NK-92 (cell line): Measurements from ENCODE around the gene CAMTA1.

Experiments used
- DNase-seq: peaks from one replicate; lab custom pipeline; 2025; ENCODE audit not compliant: unreplicated experiment; lab: John Stamatoyannopoulos, UW

The CAMTA1 gene

DNA sequence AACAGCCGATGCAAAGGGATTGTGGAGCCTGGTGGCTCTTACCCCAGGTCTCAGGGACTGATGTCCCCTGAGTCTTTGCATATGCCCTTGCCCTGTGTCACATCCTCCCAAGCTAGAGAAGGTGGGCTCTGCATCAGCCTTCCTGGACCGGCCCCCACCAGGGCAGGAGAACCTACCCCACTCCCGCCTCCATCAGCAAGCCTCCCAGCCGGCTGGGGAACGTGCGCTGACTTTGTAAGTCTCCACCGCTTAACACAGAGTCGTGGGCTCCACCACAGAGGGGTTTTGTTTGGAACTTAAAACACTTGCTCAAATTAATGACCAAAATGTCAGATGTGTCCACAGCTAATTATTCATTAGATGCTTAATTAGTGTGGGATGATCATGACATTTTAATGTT, 730.6 kb downstream of the CAMTA1 start:
- DNase-seq: no peak

DNA sequence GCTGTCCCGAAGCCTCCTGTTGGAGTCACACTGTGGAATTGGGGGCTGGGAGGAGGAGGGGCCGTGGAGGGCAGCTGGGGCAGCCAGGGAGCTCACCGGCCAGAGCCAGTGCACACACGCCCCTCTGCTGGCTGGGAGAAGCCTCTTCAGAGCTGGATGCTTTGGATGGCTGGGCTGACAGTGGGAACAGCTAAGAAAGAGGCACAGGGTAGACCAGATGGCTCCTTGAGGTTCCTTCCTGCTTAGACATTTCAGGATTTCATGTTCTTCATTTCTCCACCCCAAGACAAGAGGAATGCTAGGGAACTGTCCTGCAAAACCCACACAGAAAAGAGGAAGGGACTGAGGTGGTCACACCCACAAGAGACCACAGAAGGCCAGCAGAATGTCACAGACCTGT, 731.1 kb downstream of the CAMTA1 start:
- no peak for DNase-seq

DNA sequence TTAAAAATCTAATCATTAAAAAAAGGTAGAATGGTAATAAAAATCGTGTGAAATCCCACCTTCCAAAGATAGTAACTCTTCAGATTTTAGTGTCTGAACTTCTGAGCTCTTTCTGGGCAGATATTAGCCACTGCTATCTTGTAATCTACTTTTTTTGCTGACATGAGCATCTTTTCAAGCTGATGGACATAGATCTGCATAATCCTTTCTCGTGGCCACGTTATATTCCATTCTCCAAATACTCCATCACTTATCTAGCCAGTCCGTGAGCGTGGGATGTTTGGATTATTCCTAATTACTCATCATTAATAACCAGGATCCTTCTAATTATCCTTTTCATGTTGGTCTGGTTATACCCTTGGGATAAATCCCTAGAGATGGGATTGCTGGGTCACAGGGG, 731.7 kb downstream of the CAMTA1 start:
- no peak for DNase-seq

DNA sequence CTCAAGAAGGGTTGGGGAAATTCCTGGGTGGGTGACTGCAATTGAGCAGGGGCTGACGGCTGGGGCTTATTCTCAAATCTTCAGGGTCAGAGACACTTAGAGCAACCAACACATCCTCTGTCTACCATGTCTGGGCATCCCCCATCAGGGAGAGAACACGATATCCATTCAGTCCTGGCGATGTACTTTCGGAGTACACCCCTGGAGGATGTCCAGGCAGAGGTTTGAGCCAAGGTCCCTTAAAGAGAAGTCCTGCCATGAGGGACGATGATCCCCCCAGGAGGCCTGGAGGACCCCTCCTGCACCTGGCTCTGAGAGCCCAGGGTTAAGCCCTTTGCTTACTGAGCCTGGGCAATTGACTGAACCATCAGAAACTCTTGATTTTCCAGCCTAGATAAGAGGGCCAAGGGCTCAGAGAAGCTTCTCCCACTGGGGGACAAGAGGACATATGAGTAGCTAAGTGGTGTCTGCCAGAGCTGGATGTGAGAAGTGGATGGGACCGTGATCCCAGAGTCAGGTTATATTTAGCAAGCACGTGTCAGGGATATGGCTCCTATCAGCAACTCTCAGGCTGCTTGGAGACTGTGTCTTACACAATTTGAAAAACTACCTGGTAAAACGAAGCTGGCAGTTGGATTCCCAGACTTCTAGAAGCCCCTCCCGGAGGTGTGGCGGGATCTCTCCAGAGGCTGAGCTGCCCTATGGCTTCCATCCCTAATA, 732.5 kb downstream of the CAMTA1 start:
- DNase-seq: no peak

DNA sequence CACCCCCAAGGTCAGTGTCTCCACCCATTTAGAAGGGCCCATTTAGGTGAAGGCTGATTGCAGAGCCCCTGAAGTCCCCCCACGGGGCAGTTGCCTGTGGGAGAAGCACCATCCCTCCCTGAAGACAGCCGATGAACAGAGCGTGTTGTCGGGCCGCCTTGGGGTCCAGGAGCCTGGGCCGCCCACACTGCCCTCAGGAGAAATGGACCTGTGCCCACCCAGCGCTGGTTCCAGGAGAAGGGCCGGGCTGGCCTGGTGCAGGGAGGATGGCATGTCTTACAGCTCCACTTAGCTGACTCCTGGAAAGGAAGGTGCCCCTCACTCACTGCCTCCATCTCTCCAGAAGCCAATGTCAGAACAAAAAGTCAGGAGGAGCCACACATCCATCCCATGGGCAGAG, 733.2 kb downstream of the CAMTA1 start:
- no peak for DNase-seq

DNA sequence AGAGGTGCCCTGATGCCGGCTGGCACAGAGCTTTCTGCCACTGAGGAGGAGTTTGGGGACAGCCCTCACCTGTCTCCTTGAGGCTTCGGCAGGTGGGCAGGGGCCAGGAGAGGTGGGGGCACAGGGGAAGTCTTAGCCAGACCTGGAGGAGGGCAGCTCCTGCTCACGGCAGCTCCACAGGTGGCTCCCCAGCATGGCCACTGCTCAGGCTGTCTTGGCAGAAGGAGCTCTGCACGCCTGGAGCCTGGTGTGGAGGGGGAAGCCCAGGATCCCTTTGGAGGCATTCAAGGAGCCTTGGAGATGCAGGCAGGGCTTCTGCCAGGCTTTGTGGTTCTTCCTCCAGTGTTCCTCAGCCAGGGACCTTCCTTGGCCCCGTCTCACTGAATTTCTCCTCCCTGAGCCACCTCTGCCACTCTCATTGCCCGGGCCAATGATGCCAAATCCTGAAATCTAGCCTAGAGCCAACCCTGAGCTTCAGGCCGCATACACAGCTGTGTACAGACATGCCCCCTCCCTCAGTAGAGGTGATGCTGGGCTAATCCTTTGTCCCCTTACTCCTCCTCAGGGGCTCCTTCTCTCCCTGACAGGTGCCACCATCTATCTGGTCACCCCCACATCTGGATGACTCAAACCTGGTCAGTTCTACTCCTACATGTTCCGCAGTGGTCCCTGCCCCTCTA, 734.1 kb downstream of the CAMTA1 start:
- DNase-seq: no peak

DNA sequence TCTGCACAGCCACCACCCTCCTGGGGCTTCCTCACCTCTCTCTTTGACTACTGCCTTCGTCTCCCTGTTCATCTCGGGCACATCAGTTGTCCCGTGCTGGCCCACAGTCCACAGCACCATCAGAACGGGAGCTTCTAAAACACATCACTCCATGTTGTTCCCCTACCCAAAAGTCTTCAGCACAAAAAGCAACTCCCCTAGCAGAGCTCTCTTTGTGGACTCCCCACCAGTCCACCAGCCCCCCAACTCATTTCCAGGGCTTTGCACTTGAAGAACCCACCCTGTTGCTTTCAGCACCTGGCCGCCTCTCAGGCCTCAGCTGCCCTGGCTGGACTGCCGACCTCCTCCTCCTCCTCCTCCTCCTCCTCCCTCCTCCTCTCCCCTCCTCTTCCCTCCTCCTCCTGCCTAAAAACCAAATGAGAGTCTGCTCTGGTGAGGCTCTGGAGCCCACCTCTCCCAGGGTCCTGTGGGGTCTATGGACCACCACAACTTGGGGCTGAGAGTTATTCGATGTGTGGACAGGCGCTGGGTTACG, 734.7 kb downstream of the CAMTA1 start:
- DNase-seq: no peak

DNA sequence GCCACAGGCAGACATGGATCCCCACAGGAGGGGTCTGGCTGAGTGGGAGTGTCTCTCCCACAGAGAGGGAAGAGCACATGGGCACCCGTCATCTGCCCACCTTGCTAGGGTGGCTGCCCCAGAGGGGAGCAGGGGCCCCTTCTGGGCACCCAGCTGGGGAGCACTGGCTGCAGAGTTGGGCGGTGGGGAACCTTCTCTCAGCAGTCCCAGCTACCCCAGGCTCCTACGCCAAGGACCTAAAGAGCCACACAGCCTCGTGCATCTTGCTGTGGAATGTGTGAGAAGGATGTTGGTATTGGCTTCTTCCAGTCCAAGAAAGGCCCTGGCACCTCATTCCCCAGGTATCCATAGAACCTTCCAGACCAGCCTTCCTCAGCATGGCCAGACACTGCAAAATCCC, 735.2 kb downstream of the CAMTA1 start:
- no peak for DNase-seq

DNA sequence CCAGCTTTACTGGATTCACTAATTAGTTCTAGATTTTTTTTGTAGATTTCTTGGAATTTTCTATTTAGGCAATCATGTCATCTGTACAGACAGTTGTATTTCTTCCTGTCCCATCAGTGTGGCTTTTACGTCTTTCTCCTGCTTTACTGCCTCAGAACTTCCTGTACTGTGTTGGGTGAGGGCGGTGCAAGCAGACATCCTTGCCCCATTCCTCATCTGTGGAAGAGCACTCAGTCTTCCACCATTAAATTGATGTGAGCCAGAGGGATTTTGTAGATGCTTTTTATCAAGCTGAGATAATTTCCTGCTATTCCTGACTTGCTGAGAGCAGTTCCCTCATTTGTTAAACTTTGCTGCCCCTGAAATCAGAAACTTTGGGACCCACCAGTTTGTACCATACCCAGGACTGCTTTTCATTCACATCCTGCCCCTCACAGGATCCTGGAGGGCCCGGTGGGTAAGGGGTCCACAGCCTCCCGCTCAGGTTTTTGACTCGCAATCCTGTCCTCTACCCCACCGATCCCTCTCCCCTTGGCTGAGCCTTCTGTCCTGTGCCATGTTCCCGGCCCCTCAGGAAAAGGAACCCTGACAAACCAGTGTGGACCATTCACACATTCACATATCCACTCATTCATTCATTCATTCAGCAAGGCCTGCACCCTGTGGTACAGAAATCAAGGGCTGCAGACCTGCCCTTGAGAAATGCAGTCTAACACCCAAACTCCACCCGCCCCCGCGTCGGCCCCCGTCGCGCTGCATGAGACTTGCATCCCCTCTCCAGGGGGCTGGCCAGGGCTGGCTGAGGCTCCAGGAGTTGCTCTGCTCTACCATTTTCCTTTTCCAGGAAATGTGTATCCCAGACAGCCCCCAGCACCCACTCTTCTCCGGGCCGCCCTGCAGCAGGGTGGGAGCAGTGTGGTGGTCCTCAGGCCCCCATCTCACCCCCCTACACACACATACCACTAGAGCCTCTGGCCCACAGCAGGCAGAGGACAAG, 739.4 kb downstream of the CAMTA1 start:
- DNase-seq: no peak

DNA sequence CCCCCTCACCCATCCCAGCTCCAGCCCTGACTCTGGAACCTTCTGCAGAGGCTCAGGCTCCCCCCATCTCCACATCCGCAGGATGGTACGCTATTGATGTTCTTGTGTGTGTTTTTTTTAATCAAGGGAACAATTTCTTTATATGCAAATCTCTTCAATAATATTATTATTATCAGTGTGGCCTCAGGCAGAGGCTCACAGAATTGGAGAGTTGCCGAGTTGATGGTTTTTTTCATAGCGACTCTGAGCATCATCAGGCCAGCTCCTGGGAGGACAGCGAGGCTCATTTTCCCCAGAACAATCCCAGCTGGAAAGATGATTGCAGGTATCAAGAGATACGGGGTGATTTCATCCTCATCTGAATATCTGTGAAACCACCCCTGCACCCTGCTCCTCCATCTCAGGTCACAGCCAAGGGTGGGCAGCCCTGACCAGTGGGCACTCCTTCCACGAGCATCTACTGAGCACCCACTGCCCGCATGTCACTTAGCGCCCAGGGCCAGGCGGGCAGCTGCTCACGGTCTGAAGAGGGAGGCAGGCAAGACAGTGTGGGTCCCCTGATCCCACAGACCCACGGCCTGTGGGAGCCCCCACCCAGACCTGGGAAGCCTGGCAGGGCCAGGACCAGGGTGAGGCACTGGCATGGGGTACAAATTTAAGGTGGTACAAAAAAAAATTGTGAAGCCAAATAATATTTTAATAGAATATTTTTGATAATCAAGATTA, 740.2 kb downstream of the CAMTA1 start:
- DNase-seq: no peak

DNA sequence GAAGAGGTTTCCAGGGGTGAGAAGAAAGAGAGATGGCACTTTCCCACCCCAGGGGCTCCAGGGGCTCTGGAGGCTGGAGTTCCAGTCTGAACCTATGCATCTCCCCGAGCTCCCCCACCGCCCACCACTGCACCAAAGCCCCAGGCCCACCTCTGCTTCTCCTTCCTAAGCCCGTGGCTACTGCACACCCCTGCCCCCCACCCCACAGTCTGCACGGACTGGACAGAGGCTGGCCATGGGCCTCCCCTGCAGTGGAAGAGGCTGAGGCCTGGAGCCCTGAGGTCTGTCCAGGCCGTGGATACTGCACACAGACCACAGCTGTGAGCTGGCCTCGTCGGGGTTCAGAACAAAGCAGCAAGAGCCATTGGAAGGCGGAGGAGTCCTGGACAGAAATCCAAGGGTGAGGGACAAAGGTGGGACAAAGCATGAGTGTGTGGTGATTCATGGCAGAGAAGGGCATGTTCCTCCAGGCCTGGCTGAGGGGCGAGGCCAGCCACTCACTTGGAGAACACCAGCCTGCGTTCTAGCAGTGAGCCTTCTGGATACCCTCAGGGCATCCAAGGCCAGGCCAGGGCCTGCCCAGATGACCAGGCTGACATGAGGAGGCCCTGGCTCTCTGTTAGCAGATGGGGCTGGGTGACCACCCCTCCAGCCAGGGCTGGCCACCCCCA, 741.1 kb downstream of the CAMTA1 start:
- DNase-seq: no peak

DNA sequence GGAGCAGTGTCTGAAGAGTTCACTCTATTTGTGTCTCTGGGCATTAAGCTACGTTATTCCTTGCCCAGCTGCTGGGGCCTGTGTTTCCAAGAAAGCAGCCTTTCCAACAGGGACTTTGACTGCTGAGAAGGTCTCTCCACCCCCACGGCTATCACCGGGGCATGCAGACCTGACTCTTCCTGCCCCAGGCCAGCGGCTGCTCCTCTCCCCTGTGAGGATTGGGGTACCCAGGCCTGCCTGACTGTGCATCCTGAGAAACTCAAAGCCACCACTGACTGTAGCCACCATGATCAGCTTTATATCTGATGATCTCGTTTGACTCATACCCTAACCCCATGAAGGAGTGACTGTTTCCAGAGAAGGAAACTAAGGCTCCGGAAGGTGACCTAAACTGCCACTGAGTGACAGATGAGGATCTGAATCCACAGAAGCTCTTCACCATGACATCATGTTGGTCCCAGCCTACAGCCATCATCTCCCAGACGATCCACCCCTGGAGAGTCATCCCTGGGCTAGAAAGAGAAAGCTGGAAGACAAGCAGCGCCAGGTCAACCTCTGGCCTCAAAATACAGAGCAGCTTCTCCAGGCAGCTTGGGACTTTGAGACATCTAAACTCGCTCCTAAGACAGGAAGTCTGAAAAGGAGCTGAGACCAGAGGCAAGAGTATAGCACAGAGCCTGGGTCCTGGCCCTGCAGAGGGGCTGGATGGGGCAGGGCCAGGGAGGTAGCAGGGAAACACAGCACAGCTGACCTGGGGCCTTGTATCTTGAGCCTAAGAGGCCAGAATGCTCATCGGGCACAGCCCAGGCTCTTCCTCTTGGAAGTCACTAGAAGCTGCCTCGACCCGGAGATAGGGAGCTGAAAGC, 741.8 kb downstream of the CAMTA1 start:
- DNase-seq: no peak

DNA sequence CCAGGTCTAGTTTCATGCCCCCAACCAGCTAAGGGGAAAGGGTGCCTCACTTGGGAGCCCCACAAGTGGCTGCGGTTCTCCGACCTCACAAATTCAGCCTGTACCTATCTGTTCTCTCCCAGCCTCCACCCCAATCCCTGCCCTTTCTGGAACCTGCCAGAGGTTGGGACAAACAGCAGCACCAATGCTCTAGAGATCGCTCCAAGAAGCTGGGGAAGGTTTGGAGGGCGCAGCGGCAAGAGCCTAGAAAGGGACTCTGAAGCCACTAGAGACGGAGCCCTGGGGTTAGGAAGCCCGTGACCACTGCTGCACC, 742.4 kb downstream of the CAMTA1 start:
- DNase-seq: no peak

DNA sequence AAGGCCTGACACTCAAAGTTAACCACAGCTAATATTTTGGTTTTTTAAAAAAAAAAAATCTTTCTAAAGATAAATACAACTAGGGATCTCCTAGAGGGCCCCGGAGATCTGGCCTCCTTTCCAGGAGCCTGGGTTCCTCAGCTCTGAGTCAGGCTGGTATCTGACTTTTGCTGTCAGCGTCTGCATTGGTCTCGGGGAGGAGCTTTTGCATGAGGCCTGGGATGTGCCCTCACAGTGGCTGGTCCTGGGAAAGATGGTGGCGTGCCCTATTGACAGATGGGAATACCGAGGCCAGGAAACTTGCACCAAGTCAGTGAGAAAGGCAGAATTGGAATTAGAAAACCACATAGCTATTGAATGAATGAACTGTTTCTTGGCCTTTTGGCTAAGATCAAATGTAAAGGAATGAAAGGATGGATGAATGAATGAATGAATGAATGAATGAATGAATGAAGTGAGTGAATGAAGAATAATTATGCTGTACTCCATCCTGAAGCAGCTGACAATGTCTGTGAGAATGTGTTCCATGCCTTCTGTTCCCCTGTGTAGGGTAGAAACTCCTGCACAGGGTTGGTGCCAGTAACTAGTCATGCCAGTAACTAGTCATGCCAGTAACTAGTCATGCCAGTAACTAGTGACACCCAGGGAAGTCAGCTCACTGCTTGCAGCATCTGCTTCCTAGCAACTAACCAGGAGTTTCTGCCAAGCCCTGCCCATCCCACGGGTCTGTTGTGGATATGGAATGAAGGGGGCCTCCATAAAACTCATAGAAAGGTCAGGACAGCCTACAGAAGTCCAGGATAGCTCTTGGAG, 743.3 kb downstream of the CAMTA1 start:
- DNase-seq: no peak

DNA sequence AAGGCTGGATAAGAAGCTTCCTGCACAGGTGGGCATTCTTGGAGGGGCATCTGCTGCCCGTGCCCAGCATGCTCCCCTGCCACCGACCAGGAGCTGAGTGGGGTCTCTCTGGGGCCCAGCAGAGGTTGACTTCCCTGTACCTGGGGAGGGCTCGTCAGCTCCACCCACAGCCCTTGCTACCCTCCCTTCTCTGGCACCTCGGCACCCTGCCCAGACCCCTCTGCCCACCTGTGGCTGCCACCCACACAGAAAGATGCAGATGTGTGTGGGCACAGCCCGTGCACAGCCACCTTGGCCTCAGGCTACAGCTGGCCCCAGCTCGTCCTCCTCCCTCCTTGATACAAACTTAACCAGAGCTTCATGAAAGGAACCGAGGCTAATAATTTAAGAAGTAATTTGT, 744.7 kb downstream of the CAMTA1 start:
- no peak for DNase-seq

DNA sequence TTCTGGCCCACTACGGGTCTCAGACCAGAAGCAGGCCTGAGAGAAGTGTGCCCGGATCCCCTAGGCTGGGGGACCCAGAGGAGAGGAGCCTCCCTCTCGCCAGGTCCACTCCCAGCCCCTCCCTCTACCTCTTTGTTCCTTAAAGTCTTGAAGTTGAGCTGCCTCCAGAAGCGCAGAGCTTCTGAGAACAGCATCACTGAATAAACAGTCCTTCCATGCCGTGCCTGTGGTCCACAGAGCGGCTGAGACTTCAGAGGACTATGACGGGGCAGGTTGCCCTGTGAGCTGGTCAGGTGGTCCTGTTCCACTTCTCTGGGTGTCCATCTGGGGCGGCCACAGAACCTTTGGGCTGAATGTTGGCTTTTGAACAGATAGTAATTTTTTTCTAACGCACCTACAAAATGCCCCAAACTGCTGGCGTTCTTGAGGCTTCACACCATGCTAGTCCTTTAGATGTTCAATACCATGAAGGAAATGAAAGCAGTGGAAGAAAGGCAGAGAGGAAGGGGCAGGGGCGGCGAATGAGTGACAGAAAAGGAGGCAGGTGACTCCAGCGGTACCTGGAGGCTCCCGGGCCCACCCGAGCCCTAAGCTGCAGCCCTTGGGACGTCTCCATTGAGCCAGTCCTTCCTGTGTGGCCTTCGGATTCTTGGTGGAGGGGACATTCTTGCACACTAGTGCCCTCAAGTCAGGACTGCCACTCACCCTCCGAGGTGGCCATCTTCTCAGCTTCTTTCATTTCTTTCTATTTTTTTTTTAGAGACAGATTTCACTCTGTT, 746.5 kb downstream of the CAMTA1 start:
- no peak for DNase-seq

DNA sequence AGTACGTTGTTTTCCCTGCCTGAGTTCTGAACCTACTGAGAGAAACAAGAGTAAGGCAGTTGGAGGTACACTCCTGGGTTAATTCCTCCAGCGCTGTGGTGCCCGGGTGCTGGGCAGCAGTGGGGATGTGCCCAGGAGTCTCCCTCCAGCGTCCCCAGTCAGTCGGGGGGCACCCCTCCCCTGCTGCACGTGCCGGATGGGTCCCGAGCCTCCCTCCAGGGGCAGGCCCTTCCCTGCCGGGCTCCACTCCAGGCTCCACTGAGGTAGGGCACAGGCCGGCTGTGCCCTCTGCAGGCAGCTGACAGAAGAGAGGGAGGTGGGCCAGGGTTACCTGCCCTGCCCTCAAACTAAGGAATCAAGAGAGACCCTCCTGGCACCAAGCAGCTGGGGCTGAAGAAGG, 747.8 kb downstream of the CAMTA1 start:
- no peak for DNase-seq
